H1 (cell line): ENCODE data around the gene ABLIM1. TPM values are rescaled to one million over a fixed set of nuclear protein-coding genes. Genes with fewer than 3 reads are reported as not detected.

Experiments
- BCL11A ChIP-seq, 2 experiments: IDR thresholded peaks; one replicate each; pipeline ENCODE4 v1.6.1; 2011; ENCODE audit warnings: low read depth in 2 of 2, low read length in 2 of 2, mild to moderate bottlenecking in 2 of 2
- CBX8 ChIP-seq: fragments of 300-800, 300-1000 bp; sonication (generic); IDR thresholded peaks from 2 replicates; pipeline ENCODE4 v1.7.1; 2016; ENCODE audit warnings: low read depth, low read length, borderline replicate concordance
- CHD2 ChIP-seq: IDR thresholded peaks from 2 replicates; pipeline ENCODE4 v1.6.1; 2012; ENCODE audit warnings: low read length, improper control_type of control experiment
- JUN ChIP-seq: IDR thresholded peaks from 2 replicates; pipeline ENCODE4 v1.6.1; 2011; ENCODE audit warnings: low read depth, mild to moderate bottlenecking, improper control_type of control experiment, low read length
- NRF1 ChIP-seq: IDR thresholded peaks from 2 replicates; pipeline ENCODE4 v1.6.1; 2011; ENCODE audit warnings: mild to moderate bottlenecking, low read depth, low read length, improper control_type of control experiment
- POLR2AphosphoS5 ChIP-seq: IDR thresholded peaks from 2 replicates; pipeline ENCODE4 v1.6.1; 2011; ENCODE audit warnings: low read depth, low read length
- SIN3A ChIP-seq, 2 experiments: IDR thresholded peaks in 1 of 2; conservative IDR thresholded peaks in 1 of 2; 2 replicates each; pipeline ENCODE4 v1.6.1; 2011 to 2012; ENCODE audit warnings: low read length in 2 of 2, improper control_type of control experiment in 1 of 2, low read depth in 1 of 2, mild to moderate bottlenecking in 1 of 2
- SIX5 ChIP-seq: IDR thresholded peaks from 2 replicates; pipeline ENCODE4 v1.6.1; 2011; ENCODE audit warnings: mild to moderate bottlenecking, low read depth, low read length
- YY1 ChIP-seq: IDR thresholded peaks from 2 replicates; pipeline ENCODE4 v1.6.1; 2011; ENCODE audit warnings: low read depth, mild to moderate bottlenecking, low read length
- polyA plus RNA-seq, 7 experiments: library from polyadenylated mRNA; depleted of rRNA in 3 of 7; stranded (reverse) in 5 of 7; unstranded in 2 of 7; fragments of >200 nt in 5 of 7; fragments of 200-250 nt in 2 of 7; gene quantifications; 1 replicate in 5 of 7; 2 replicates in 1 of 7; 4 replicates in 1 of 7; pipeline versions ENCODE4 v1.2.1 to v1.2.3, GENCODE V29; 2011 to 2013; ENCODE audit warnings: missing spikeins in 2 of 7, mixed read lengths in 2 of 7
- total RNA-seq: library from RNA; stranded (reverse); fragmentation: NEBNext Ultra II Directional; extraction: Animal tissue kit (Norgen Biotek cat#: 25700); gene quantifications from 2 replicates; pipeline ENCODE4 v1.2.1, GENCODE V29; 2021
- TF ChIP-seq, protein P1 (sequence below): fragments of 300-600 bp; sonication (generic); IDR thresholded peaks from 2 replicates; pipeline ENCODE4 v1.7.1; 2012; ENCODE audit warnings: low read length, moderate library complexity, mild to moderate bottlenecking, inconsistent platforms; ENCODE audit not compliant: insufficient replicate concordance

ABLIM1 gene
- total and polyA plus RNA-seq, 2 of the 8 experiments (the other 6 are each of a cell fraction or from before 2014, with no cell fraction given), result 51.2 to 51.7 TPM

DNA sequence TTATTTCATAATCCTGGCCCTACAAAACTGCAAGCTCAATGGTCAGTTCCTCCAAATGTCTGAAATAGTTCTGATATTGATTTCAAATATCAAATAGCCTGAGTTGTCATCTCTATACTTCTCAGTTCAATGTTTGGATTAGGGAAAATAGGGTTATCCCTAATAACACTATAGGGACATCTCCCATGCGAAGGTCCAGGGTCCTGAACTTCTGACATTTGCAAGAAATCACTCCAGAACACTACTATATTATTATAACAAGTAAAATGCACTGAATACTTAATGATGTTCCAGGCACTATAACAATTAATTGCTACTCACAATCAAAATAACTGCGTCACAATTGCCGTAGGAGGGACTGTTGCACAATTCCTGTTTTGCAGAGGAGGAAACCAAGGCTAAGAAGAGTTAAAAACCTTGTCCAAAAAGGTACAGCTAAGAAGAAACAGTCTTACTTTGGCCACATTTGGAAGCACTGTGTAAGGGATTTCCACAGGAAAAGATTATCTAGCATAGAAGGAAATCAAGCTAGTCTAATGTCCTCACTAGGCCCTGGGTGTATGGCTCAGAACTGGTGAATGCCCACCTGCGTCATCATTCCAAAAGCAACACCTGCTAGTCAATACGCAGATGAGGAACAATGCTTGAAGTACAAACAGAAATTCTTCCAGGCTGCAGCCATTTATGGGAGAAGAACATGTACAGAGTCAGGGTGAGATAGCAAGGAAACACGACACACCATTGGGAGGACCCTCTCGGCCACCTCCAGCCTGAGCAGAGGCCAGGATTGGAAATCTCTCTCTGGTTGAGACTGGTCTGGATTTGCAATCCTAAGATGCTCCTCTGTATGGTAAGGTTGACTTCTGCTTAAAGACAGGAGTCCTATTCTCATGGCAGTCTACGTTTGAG, 48.3 kb downstream of the ABLIM1 start (continued):
- TF ChIP-seq, protein P1, sequence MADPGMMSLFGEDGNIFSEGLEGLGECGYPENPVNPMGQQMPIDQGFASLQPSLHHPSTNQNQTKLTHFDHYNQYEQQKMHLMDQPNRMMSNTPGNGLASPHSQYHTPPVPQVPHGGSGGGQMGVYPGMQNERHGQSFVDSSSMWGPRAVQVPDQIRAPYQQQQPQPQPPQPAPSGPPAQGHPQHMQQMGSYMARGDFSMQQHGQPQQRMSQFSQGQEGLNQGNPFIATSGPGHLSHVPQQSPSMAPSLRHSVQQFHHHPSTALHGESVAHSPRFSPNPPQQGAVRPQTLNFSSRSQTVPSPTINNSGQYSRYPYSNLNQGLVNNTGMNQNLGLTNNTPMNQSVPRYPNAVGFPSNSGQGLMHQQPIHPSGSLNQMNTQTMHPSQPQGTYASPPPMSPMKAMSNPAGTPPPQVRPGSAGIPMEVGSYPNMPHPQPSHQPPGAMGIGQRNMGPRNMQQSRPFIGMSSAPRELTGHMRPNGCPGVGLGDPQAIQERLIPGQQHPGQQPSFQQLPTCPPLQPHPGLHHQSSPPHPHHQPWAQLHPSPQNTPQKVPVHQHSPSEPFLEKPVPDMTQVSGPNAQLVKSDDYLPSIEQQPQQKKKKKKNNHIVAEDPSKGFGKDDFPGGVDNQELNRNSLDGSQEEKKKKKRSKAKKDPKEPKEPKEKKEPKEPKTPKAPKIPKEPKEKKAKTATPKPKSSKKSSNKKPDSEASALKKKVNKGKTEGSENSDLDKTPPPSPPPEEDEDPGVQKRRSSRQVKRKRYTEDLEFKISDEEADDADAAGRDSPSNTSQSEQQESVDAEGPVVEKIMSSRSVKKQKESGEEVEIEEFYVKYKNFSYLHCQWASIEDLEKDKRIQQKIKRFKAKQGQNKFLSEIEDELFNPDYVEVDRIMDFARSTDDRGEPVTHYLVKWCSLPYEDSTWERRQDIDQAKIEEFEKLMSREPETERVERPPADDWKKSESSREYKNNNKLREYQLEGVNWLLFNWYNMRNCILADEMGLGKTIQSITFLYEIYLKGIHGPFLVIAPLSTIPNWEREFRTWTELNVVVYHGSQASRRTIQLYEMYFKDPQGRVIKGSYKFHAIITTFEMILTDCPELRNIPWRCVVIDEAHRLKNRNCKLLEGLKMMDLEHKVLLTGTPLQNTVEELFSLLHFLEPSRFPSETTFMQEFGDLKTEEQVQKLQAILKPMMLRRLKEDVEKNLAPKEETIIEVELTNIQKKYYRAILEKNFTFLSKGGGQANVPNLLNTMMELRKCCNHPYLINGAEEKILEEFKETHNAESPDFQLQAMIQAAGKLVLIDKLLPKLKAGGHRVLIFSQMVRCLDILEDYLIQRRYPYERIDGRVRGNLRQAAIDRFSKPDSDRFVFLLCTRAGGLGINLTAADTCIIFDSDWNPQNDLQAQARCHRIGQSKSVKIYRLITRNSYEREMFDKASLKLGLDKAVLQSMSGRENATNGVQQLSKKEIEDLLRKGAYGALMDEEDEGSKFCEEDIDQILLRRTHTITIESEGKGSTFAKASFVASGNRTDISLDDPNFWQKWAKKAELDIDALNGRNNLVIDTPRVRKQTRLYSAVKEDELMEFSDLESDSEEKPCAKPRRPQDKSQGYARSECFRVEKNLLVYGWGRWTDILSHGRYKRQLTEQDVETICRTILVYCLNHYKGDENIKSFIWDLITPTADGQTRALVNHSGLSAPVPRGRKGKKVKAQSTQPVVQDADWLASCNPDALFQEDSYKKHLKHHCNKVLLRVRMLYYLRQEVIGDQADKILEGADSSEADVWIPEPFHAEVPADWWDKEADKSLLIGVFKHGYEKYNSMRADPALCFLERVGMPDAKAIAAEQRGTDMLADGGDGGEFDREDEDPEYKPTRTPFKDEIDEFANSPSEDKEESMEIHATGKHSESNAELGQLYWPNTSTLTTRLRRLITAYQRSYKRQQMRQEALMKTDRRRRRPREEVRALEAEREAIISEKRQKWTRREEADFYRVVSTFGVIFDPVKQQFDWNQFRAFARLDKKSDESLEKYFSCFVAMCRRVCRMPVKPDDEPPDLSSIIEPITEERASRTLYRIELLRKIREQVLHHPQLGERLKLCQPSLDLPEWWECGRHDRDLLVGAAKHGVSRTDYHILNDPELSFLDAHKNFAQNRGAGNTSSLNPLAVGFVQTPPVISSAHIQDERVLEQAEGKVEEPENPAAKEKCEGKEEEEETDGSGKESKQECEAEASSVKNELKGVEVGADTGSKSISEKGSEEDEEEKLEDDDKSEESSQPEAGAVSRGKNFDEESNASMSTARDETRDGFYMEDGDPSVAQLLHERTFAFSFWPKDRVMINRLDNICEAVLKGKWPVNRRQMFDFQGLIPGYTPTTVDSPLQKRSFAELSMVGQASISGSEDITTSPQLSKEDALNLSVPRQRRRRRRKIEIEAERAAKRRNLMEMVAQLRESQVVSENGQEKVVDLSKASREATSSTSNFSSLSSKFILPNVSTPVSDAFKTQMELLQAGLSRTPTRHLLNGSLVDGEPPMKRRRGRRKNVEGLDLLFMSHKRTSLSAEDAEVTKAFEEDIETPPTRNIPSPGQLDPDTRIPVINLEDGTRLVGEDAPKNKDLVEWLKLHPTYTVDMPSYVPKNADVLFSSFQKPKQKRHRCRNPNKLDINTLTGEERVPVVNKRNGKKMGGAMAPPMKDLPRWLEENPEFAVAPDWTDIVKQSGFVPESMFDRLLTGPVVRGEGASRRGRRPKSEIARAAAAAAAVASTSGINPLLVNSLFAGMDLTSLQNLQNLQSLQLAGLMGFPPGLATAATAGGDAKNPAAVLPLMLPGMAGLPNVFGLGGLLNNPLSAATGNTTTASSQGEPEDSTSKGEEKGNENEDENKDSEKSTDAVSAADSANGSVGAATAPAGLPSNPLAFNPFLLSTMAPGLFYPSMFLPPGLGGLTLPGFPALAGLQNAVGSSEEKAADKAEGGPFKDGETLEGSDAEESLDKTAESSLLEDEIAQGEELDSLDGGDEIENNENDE, result no peak
- no peak for TF ChIP-seq SIX5
- TF ChIP-seq JUN, result no peak
- no peak for TF ChIP-seq BCL11A (IDR thresholded peaks at IDR 0.05; ENCODE audit: low read depth in 2 of 2, low read length in 2 of 2)
- no peak for TF ChIP-seq SIN3A (conservative IDR thresholded peaks at IDR 0.05 in 1 of 2, IDR thresholded peaks at IDR 0.05 in 1 of 2; ENCODE audit: low read depth in 1 of 2, low read length in 2 of 2)
- TF ChIP-seq POLR2AphosphoS5, result no peak
- no peak for TF ChIP-seq YY1
- TF ChIP-seq CBX8, result no peak
- no peak for TF ChIP-seq NRF1
- no peak for TF ChIP-seq CHD2
